Testis (tissue), 3 donors: ENCODE data around the gene PATE4. TPM values are rescaled to one million over a fixed set of nuclear protein-coding genes. Genes with fewer than 3 reads are reported as not detected.

ENCODE experiments used
- DNase-seq: peaks from one replicate; pipeline ENCODE4 v3.0.0-alpha.2; 2019
- H3K27ac ChIP-seq, 2 donors: fragments of 200-600 bp; sonication (generic); one replicate each; pipeline ENCODE4 v1.5.1; 2019
- H3K27me3 ChIP-seq: fragments of 200-600 bp; sonication (generic); one replicate; pipeline ENCODE4 v1.5.1; 2019
- H3K36me3 ChIP-seq: fragments of 200-600 bp; sonication (generic); one replicate; pipeline ENCODE4 v1.5.1; 2017; ENCODE audit warnings: low read depth; ENCODE audit errors: missing control alignments
- H3K4me1 ChIP-seq: fragments of 200-600 bp; sonication (generic); one replicate; pipeline ENCODE4 v1.5.1; 2019
- H3K4me3 ChIP-seq, 2 donors: fragments of 200-600 bp; sonication (generic); one replicate each; pipeline ENCODE4 v1.5.1; 2017 to 2019
- H3K9me3 ChIP-seq: fragments of 200-600 bp; sonication (generic); one replicate; pipeline ENCODE4 v1.5.1; 2017
- CTCF ChIP-seq, 3 experiments: fragments of 450-650 bp in 2 of 3; fragments of 200-600 bp in 1 of 3; sonication (generic) in 1 of 3; IDR thresholded peaks; one replicate each; pipeline ENCODE4 v1.5.1; 2016 to 2019; ENCODE audit warnings: antibody characterized with exemption in 3 of 3, mild to moderate bottlenecking in 2 of 3, moderate library complexity in 1 of 3
- POLR2A ChIP-seq: fragments of 450-650 bp; IDR thresholded peaks from one replicate; pipeline ENCODE4 v1.6.1; 2017; ENCODE audit warnings: antibody characterized with exemption, mild to moderate bottlenecking, moderate library complexity
- WGBS, 2 donors: methylation state at CpG; one replicate each; pipeline ENCODE4 v1.1.5; 2018; 5-methylcytosine and 5-hydroxymethylcytosine counted together
- intact Hi-C: fragments of 100-400 bp; cut with DNase I; formaldehyde crosslinking; loops from one replicate; pipeline ENCODE4 v1.15.1; 2023; ENCODE audit warnings: low total_unique reads
- polyA plus RNA-seq: library from polyadenylated mRNA; stranded (reverse); fragments of 350-450 nt; fragmentation: Illumina TruSeq; extraction: RNeasy Lipid Tissue Mini Kit (QIAGEN cat#74804); gene quantifications from one replicate; pipeline ENCODE4 v1.2.3, GENCODE V29; 2014; ENCODE audit warnings: low read depth, low replicate concordance; ENCODE audit not compliant: insufficient read depth
- total RNA-seq, 2 donors: library from RNA; depleted of rRNA; stranded (reverse); fragments of >200 nt; gene quantifications; one replicate each; pipeline ENCODE4 v1.2.3, GENCODE V29; 2016

The PATE4 gene
- total and polyA plus RNA-seq, 3 donors from 2014 or later: 0.73 to 0.79 TPM; not detected in 1

- DNase-seq: no peak
- TF ChIP-seq CTCF (IDR thresholded peaks at IDR 0.05) (no peak), POLR2A (no peak)
- whole genome bisulfite sequencing, 2 donors: 80 to 81% methylated on average over 8 of the region's 8 CpGs
Observed at GRCh38 chr11:125883375-125883774, 50.3 kb downstream of the PATE4 start.

GRCh38 chr11:125886997-125887372 is 53.9 kb downstream of the PATE4 start:
- intact Hi-C loops: no loop called here
- TF ChIP-seq POLR2A (no peak), CTCF (IDR thresholded peaks at IDR 0.05) (no peak)
- Histone ChIP-seq H3K36me3 (no peaks in the 10 kb centered on the region), H3K4me1 (no peaks in the 10 kb centered on the region), H3K27ac (peak overlapping the region; percentile 91 to 98), H3K4me3 (peak overlapping the region; percentile 87 to 97), H3K27me3 (no peaks in the 10 kb centered on the region), H3K9me3 (no peaks in the 10 kb centered on the region)
- peak; percentile 74 for DNase-seq
- WGBS, 2 donors: 9 to 20% methylated on average over 15 to 24 of the region's 24 CpGs

More at GRCh38 chr11:125883375-125883774, 50.3 kb downstream of the PATE4 start:
- H3K27me3 ChIP-seq: no peaks in the 10 kb centered on the region
- H3K4me1 ChIP-seq: no peaks in the 10 kb centered on the region
- H3K9me3 ChIP-seq: no peaks in the 10 kb centered on the region
- intact Hi-C loops: no loop called here
- no peaks in the 10 kb centered on the region for H3K36me3 ChIP-seq
- H3K4me3 ChIP-seq: no peak overlapping the region
- H3K27ac ChIP-seq: no peak overlapping the region

GRCh38 chr11:125887373-125888324 is 54.5 kb downstream of the PATE4 start, which contains the start of gene HYLS1:
TSS of gene HYLS1 (plus strand) at chr11:125887668. CDS start at chr11:125899369, 11,701 bp downstream.
- intact Hi-C loops: no loop called here
- 0% methylated on average over 36 to 89 of the region's 91 CpGs for WGBS, 2 donors

More at GRCh38 chr11:125887373-125888324, 54.5 kb downstream of the PATE4 start, which contains the start of gene HYLS1:
- Histone ChIP-seq H3K4me1 (no peaks in the 10 kb centered on the region), H3K36me3 (no peaks in the 10 kb centered on the region), H3K27ac (peak within 1 kb of the TSS; percentile 91 to 98), H3K27me3 (no peaks in the 10 kb centered on the region), H3K4me3 (peak within 1 kb of the TSS; percentile 87 to 97), H3K9me3 (no peaks in the 10 kb centered on the region)
- DNase-seq: peak; percentile 97
- peak in 2 of 3 experiments; percentile 17 to 22 for TF ChIP-seq CTCF (IDR thresholded peaks at IDR 0.05)
- TF ChIP-seq POLR2A: no peak

Other genes with a start within 250 kb of the PATE4 start
- 10 to 100 TPM; 83.3 to 86.0 TPM for gene STT3A, start 240.5 kb upstream of the PATE4 start, total RNA-seq
- 147 TPM for gene STT3A, start 240.5 kb upstream of the PATE4 start, polyA plus RNA-seq
- 10 to 100 TPM; 11.5 to 25.1 TPM for gene CHEK1, start 208.2 kb upstream of the PATE4 start, total RNA-seq
- 25.8 TPM for gene CHEK1, start 208.2 kb upstream of the PATE4 start, polyA plus RNA-seq
- gene ACRV1, start 152.5 kb upstream of the PATE4 start, total RNA-seq: 10 to 100 TPM; 35.4 to 56.5 TPM
- 175 TPM for gene ACRV1, start 152.5 kb upstream of the PATE4 start, polyA plus RNA-seq
- gene PATE1, start 87.0 kb upstream of the PATE4 start, total RNA-seq: not detected
- not detected for gene PATE1, start 87.0 kb upstream of the PATE4 start, polyA plus RNA-seq
- 1 to 10 TPM; 1.0 to 1.7 TPM for gene PATE2, start 54.5 kb upstream of the PATE4 start, total RNA-seq
- gene PATE2, start 54.5 kb upstream of the PATE4 start, polyA plus RNA-seq: 0.76 TPM
- not detected for gene PATE3, start 45.2 kb upstream of the PATE4 start, total RNA-seq
- not detected for gene PATE3, start 45.2 kb upstream of the PATE4 start, polyA plus RNA-seq
- gene HYLS1, start 54.4 kb downstream of the PATE4 start, total RNA-seq: 10 to 100 TPM; 14.7 to 26.1 TPM
- 34.2 TPM for gene HYLS1, start 54.4 kb downstream of the PATE4 start, polyA plus RNA-seq
- gene PUS3, start 69.9 kb downstream of the PATE4 start, total RNA-seq: 1 to 10 TPM; 6.1 to 9.4 TPM
- 8.4 TPM for gene PUS3, start 69.9 kb downstream of the PATE4 start, polyA plus RNA-seq
- gene DDX25, start 71.2 kb downstream of the PATE4 start, total RNA-seq: 10 to 100 TPM; 46.4 to 53.8 TPM
- gene DDX25, start 71.2 kb downstream of the PATE4 start, polyA plus RNA-seq: 257 TPM
- not detected for gene VSIG10L2, start 112.7 kb downstream of the PATE4 start, total RNA-seq
- gene VSIG10L2, start 112.7 kb downstream of the PATE4 start, polyA plus RNA-seq: not detected
- 10 to 100 TPM; 23.9 to 27.7 TPM for gene CDON, start 229.6 kb downstream of the PATE4 start, total RNA-seq
- 20.6 TPM for gene CDON, start 229.6 kb downstream of the PATE4 start, polyA plus RNA-seq